ENCODE measurements around the gene NCOR1. TPM values are rescaled to one million over a fixed set of nuclear protein-coding genes. Genes with fewer than 3 reads are reported as not detected.
"Not testable (repeated sequence)": the region's sequence is repeated elsewhere in the genome, so short reads cannot be mapped to it uniquely, and the experiment has no call there.

The NCOR1 gene
- polyA plus RNA-seq, 1 experiment, result 109 TPM

- CTCF ChIA-PET, result interaction anchor here (0.7 kb wide), 1 partner anchor 15 kb away, joined by 3 read pairs; no protein-coding TSS in a partner anchor
These were observed 91.8 kb downstream of the NCOR1 start for GRCh38 chr17:16123531-16123930.

GRCh38 chr17:16122697-16123434 lies 92.5 kb downstream of the NCOR1 start:
- CTCF ChIA-PET, result no interaction called here
- Histone ChIP-seq H3K4me3 (ENCODE audit: low read depth, low read length) (no peak overlapping the region), H3K36me3 (ENCODE audit: control insufficient read depth, insufficient read depth, low read length) (no peaks in the 10 kb centered on the region; the same call in 1 of the 2 replicates), H3K27me3 (ENCODE audit: control insufficient read depth, insufficient read depth, low read length) (no peaks in the 10 kb centered on the region)
- POLR2A ChIA-PET, result no interaction called here
- no peak for TF ChIP-seq CTCF (IDR thresholded peaks at IDR 0.05; ENCODE audit: insufficient read depth, low read depth, low read length)
- DNase-seq (ENCODE audit: low read depth), result no peak

More at GRCh38 chr17:16123531-16123930, 91.8 kb downstream of the NCOR1 start:
- DNase-seq (ENCODE audit: low read depth), result no peak
- Histone ChIP-seq H3K4me3 (ENCODE audit: low read depth, low read length) (no peak overlapping the region), H3K36me3 (ENCODE audit: control insufficient read depth, insufficient read depth, low read length) (no peaks in the 10 kb centered on the region; the same call in 1 of the 2 replicates), H3K27me3 (ENCODE audit: control insufficient read depth, insufficient read depth, low read length) (no peaks in the 10 kb centered on the region)
- POLR2A ChIA-PET, result no interaction called here
- TF ChIP-seq CTCF (IDR thresholded peaks at IDR 0.05; ENCODE audit: insufficient read depth, low read depth, low read length), result no peak

GRCh38 chr17:16121915-16122314 lies 93.4 kb downstream of the NCOR1 start:
- peaks cover 2% of the 10 kb centered on the region; the same call in 1 of the 2 replicates for H3K36me3 ChIP-seq (ENCODE audit: control insufficient read depth, insufficient read depth, low read length)
- no peak for DNase-seq (ENCODE audit: low read depth)
- TF ChIP-seq CTCF (IDR thresholded peaks at IDR 0.05; ENCODE audit: insufficient read depth, low read depth, low read length), result no peak
- CTCF ChIA-PET, result interaction anchor here (0.6 kb wide), 1 partner anchor 1480 kb away, joined by 3 read pairs; no protein-coding TSS in a partner anchor
- POLR2A ChIA-PET, result no interaction called here
- H3K27me3 ChIP-seq (ENCODE audit: control insufficient read depth, insufficient read depth, low read length), result no peaks in the 10 kb centered on the region
- H3K4me3 ChIP-seq (ENCODE audit: low read depth, low read length), result no peak overlapping the region

- TF ChIP-seq CTCF (IDR thresholded peaks at IDR 0.05; ENCODE audit: insufficient read depth, low read depth, low read length), result no peak
- CTCF ChIA-PET, result interaction anchor here (0.6 kb wide), 1 partner anchor 135 kb away, joined by 3 read pairs; no protein-coding TSS in a partner anchor
- H3K27me3 ChIP-seq (ENCODE audit: control insufficient read depth, insufficient read depth, low read length), result no peaks in the 10 kb centered on the region
- H3K4me3 ChIP-seq (ENCODE audit: low read depth, low read length), result no peak overlapping the region
- DNase-seq (ENCODE audit: low read depth), result no peak
- POLR2A ChIA-PET, result no interaction called here
- H3K36me3 ChIP-seq (ENCODE audit: control insufficient read depth, insufficient read depth, low read length), result peaks cover 4% of the 10 kb centered on the region
These were observed 94.4 kb downstream of the NCOR1 start for GRCh38 chr17:16120937-16121336.

- peaks cover 9% of the 10 kb centered on the region for H3K36me3 ChIP-seq (ENCODE audit: control insufficient read depth, insufficient read depth, low read length)
- H3K4me3 ChIP-seq (ENCODE audit: low read depth, low read length), result no peak overlapping the region
- no peaks in the 10 kb centered on the region for H3K27me3 ChIP-seq (ENCODE audit: control insufficient read depth, insufficient read depth, low read length)
- POLR2A ChIA-PET, result no interaction called here
- CTCF ChIA-PET, result no interaction called here
- TF ChIP-seq CTCF (IDR thresholded peaks at IDR 0.05; ENCODE audit: insufficient read depth, low read depth, low read length), result no peak
- DNase-seq (ENCODE audit: low read depth), result no peak
These were observed 98.2 kb downstream of the NCOR1 start for GRCh38 chr17:16117149-16117548.

- H3K4me3 ChIP-seq (ENCODE audit: low read depth, low read length); POLR2A ChIA-PET; DNase-seq (ENCODE audit: low read depth); H3K36me3 ChIP-seq (ENCODE audit: control insufficient read depth, insufficient read depth, low read length); H3K27me3 ChIP-seq (ENCODE audit: control insufficient read depth, insufficient read depth, low read length): not testable (repeated sequence)
- CTCF ChIA-PET, result interaction anchor here (1.2 kb wide), 1 partner anchor 70 kb away, joined by 3 read pairs; no protein-coding TSS in a partner anchor
These were observed 100.1 kb downstream of the NCOR1 start for GRCh38 chr17:16115077-16115698.

Data from BJ (cell line).